ENCODE measurements around the gene LRRN3. TPM values are rescaled to one million over a fixed set of nuclear protein-coding genes. Genes with fewer than 3 reads are reported as not detected.
A peak's percentile ranks its signal among the peaks of the same experiment; 100 is the strongest.

The LRRN3 gene
- total RNA-seq, 1 experiment from 2014 or later: not detected

GRCh38 chr7:111162692-111163091 is 71.8 kb downstream of the LRRN3 start:
- Histone ChIP-seq H3K27ac (ENCODE audit: low read length) (no peak overlapping the region), H2AFZ (ENCODE audit: low read length) (no peak overlapping the region), H3K4me3 (ENCODE audit: low read length) (no peak overlapping the region), H3K27me3 (ENCODE audit: low read length) (no peaks in the 10 kb centered on the region), H3K36me3 (ENCODE audit: low read depth, low read length) (no peaks in the 10 kb centered on the region), H3F3A (ENCODE audit: low read length, unreplicated experiment) (no peaks in the 10 kb centered on the region), H3K9me2 (replicated peaks; ENCODE audit: low read length) (no peaks in the 10 kb centered on the region), H4K20me1 (ENCODE audit: low read length) (no peaks in the 10 kb centered on the region), H3K4me2 (ENCODE audit: low read length) (no peak overlapping the region), H3K79me2 (ENCODE audit: low read length) (no peaks in the 10 kb centered on the region), H3K9ac (ENCODE audit: low read length) (no peak overlapping the region), H3K4me1 (ENCODE audit: insufficient read depth, low read length) (peaks cover 12% of the 10 kb centered on the region), H3K9me3 (ENCODE audit: low read length) (no peaks in the 10 kb centered on the region)
- ATAC-seq (no peak), DNase-seq (no peak)
- no TSS peak for BruUV-seq (replicated peaks)
- ChIA-PET POLR2A (ENCODE audit: unreplicated experiment) (no interaction called here), CTCF (no interaction called here)
- intact Hi-C loops (cut with micrococcal nuclease): no loop called here
- no peak for TF ChIP-seq EZH2 (IDR thresholded peaks at IDR 0.05; ENCODE audit: low read length, unreplicated experiment)
- TF ChIP-seq, protein P1, sequence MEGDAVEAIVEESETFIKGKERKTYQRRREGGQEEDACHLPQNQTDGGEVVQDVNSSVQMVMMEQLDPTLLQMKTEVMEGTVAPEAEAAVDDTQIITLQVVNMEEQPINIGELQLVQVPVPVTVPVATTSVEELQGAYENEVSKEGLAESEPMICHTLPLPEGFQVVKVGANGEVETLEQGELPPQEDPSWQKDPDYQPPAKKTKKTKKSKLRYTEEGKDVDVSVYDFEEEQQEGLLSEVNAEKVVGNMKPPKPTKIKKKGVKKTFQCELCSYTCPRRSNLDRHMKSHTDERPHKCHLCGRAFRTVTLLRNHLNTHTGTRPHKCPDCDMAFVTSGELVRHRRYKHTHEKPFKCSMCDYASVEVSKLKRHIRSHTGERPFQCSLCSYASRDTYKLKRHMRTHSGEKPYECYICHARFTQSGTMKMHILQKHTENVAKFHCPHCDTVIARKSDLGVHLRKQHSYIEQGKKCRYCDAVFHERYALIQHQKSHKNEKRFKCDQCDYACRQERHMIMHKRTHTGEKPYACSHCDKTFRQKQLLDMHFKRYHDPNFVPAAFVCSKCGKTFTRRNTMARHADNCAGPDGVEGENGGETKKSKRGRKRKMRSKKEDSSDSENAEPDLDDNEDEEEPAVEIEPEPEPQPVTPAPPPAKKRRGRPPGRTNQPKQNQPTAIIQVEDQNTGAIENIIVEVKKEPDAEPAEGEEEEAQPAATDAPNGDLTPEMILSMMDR (conservative IDR thresholded peaks at IDR 0.05; ENCODE audit: low read depth, low read length): no peak

- peak; percentile 93 for ATAC-seq
Observed at GRCh38 chr7:111164442-111164841, 73.5 kb downstream of the LRRN3 start.

GRCh38 chr7:111168182-111168581 is 77.3 kb downstream of the LRRN3 start:
- Histone ChIP-seq H3K9me2 (replicated peaks; ENCODE audit: low read length) (no peaks in the 10 kb centered on the region), H3K4me3 (ENCODE audit: low read length) (no peak overlapping the region), H3K9me3 (ENCODE audit: low read length) (no peaks in the 10 kb centered on the region), H2AFZ (ENCODE audit: low read length) (no peak overlapping the region), H3K4me2 (ENCODE audit: low read length) (no peak overlapping the region), H3K27me3 (ENCODE audit: low read length) (no peaks in the 10 kb centered on the region), H3F3A (ENCODE audit: low read length, unreplicated experiment) (no peaks in the 10 kb centered on the region), H3K4me1 (ENCODE audit: insufficient read depth, low read length) (peaks cover 12% of the 10 kb centered on the region), H3K27ac (ENCODE audit: low read length) (no peak overlapping the region), H3K9ac (ENCODE audit: low read length) (no peak overlapping the region), H4K20me1 (ENCODE audit: low read length) (no peaks in the 10 kb centered on the region), H3K36me3 (ENCODE audit: low read depth, low read length) (no peaks in the 10 kb centered on the region), H3K79me2 (ENCODE audit: low read length) (no peaks in the 10 kb centered on the region)
- ChIA-PET POLR2A (ENCODE audit: unreplicated experiment) (no interaction called here), CTCF (no interaction called here)
- ATAC-seq (no peak), DNase-seq (no peak)
- TF ChIP-seq, protein P1 (conservative IDR thresholded peaks at IDR 0.05; ENCODE audit: low read depth, low read length): no peak
- TF ChIP-seq EZH2phosphoT487 (IDR thresholded peaks at IDR 0.05; ENCODE audit: borderline replicate concordance, low read length): no peak
- intact Hi-C loops (cut with micrococcal nuclease): no loop called here
- no TSS peak for BruUV-seq (replicated peaks)

More at GRCh38 chr7:111164442-111164841, 73.5 kb downstream of the LRRN3 start:
- intact Hi-C loops (cut with micrococcal nuclease): no loop called here
- H3K27me3 ChIP-seq (ENCODE audit: low read length): no peaks in the 10 kb centered on the region
- H3K9ac ChIP-seq (ENCODE audit: low read length): no peak overlapping the region
- H3K9me2 ChIP-seq (replicated peaks; ENCODE audit: low read length): no peaks in the 10 kb centered on the region
- H3K36me3 ChIP-seq (ENCODE audit: low read depth, low read length): no peaks in the 10 kb centered on the region
- peaks cover 12% of the 10 kb centered on the region for H3K4me1 ChIP-seq (ENCODE audit: insufficient read depth, low read length)
- peak; percentile 57 for DNase-seq
- ChIA-PET CTCF (no interaction called here), POLR2A (ENCODE audit: unreplicated experiment) (no interaction called here)
- no peak overlapping the region for H3K27ac ChIP-seq (ENCODE audit: low read length)
- H3F3A ChIP-seq (ENCODE audit: low read length, unreplicated experiment): no peaks in the 10 kb centered on the region
- H3K4me2 ChIP-seq (ENCODE audit: low read length): no peak overlapping the region
- BruUV-seq (replicated peaks): no TSS peak
- H3K4me3 ChIP-seq (ENCODE audit: low read length): no peak overlapping the region
- H3K9me3 ChIP-seq (ENCODE audit: low read length): no peaks in the 10 kb centered on the region
- no peaks in the 10 kb centered on the region for H4K20me1 ChIP-seq (ENCODE audit: low read length)
- no peak overlapping the region for H2AFZ ChIP-seq (ENCODE audit: low read length)
- TF ChIP-seq EZH2 (IDR thresholded peaks at IDR 0.05; ENCODE audit: low read length, unreplicated experiment) (no peak), EZH2phosphoT487 (IDR thresholded peaks at IDR 0.05; ENCODE audit: borderline replicate concordance, low read length) (no peak)
- TF ChIP-seq, protein P1 (conservative IDR thresholded peaks at IDR 0.05; ENCODE audit: low read depth, low read length): no peak
- H3K79me2 ChIP-seq (ENCODE audit: low read length): no peaks in the 10 kb centered on the region

Data from PC-3 (cell line).